ENCODE measurements around the gene SARS2.

- TF ChIP-seq POLR2AphosphoS5 (IDR thresholded peaks at IDR 0.05; ENCODE audit: borderline replicate concordance, low read depth, low read length), result no peak
- no peak for TF ChIP-seq EZH2 (IDR thresholded peaks at IDR 0.05)
Observed at GRCh38 chr19:38901683-38902082, 28.9 kb downstream of the SARS2 start.
